Vagina (tissue), 2 donors: Measurements from ENCODE around the gene SMG6. TPM values are rescaled to one million over a fixed set of nuclear protein-coding genes. Genes with fewer than 3 reads are reported as not detected.

Experiments used
- DNase-seq, 2 donors: peaks; one replicate each; pipeline ENCODE4 v3.0.0-alpha.2; 2017; ENCODE audit errors: extremely low spot score in 2 of 2
- H3K27ac ChIP-seq: fragments of 200-600 bp; sonication (generic); one replicate; pipeline ENCODE4 v1.5.1; 2019
- H3K27me3 ChIP-seq: fragments of 200-600 bp; sonication (generic); one replicate; pipeline ENCODE4 v1.5.1; 2019
- H3K36me3 ChIP-seq, 2 donors: fragments of 200-600 bp; sonication (generic); one replicate each; pipeline ENCODE4 v1.5.1; 2017 to 2019
- H3K4me1 ChIP-seq: fragments of 200-600 bp; sonication (generic); one replicate; pipeline ENCODE4 v1.5.1; 2019
- H3K4me3 ChIP-seq, 2 donors: fragments of 200-600 bp; sonication (generic); 1 replicate in 1 of 2; 2 replicates in 1 of 2; pipeline ENCODE4 v1.5.1; 2016 to 2019
- H3K9me3 ChIP-seq: fragments of 200-600 bp; sonication (generic); one replicate; pipeline ENCODE4 v1.5.1; 2019
- CTCF ChIP-seq, 3 experiments: fragments of 450-650 bp in 2 of 3; fragments of 200-600 bp in 1 of 3; sonication (generic) in 1 of 3; IDR thresholded peaks; one replicate each; pipeline ENCODE4 v1.5.1; 2017 to 2019; ENCODE audit warnings: antibody characterized with exemption in 3 of 3, mild to moderate bottlenecking in 2 of 3, moderate library complexity in 2 of 3
- POLR2A ChIP-seq, 2 donors: fragments of 450-650 bp; IDR thresholded peaks; one replicate each; pipeline ENCODE4 v1.6.1; 2017; ENCODE audit warnings: antibody characterized with exemption in 2 of 2, mild to moderate bottlenecking in 2 of 2, moderate library complexity in 2 of 2
- POLR2AphosphoS5 ChIP-seq, 2 donors: sonication (generic); formaldehyde crosslinking; IDR thresholded peaks; one replicate each; pipeline ENCODE4 v1.9.0; 2017; ENCODE audit warnings: antibody characterized with exemption in 2 of 2, mild to moderate bottlenecking in 2 of 2, low read depth in 1 of 2; ENCODE audit not compliant: insufficient read depth in 1 of 2
- intact Hi-C: fragments of 100-400 bp; cut with DNase I; formaldehyde crosslinking; loops from one replicate; pipeline ENCODE4 v1.15.1; 2023
- total RNA-seq: library from RNA; depleted of rRNA; stranded (reverse); fragments of >200 nt; gene quantifications from one replicate; pipeline ENCODE4 v1.2.3, GENCODE V29; 2016

Gene SMG6
- total RNA-seq, 1 donor from 2014 or later = 46.2 TPM

- H3K4me1 ChIP-seq = peaks cover 83% of the 10 kb centered on the region
- H3K27ac ChIP-seq = peak overlapping the region; percentile 92
- no peak overlapping the region for H3K4me3 ChIP-seq
- intact Hi-C loops = no loop called here
- peaks cover 0 to 10% of the 10 kb centered on the region in 2 donors for H3K36me3 ChIP-seq
- H3K9me3 ChIP-seq = no peaks in the 10 kb centered on the region
- peak in 1 of 2 donors; percentile 92 for DNase-seq
- no peaks in the 10 kb centered on the region for H3K27me3 ChIP-seq
- TF ChIP-seq POLR2AphosphoS5 (IDR thresholded peaks at IDR 0.05; ENCODE audit: insufficient read depth in 1 of 2, low read depth in 1 of 2) = peak; percentile 17 to 40
- TF ChIP-seq POLR2A (IDR thresholded peaks at IDR 0.05) = no peak
Observed at GRCh38 chr17:2085648-2085949, 218.0 kb downstream of the SMG6 start.

- TF ChIP-seq POLR2A (IDR thresholded peaks at IDR 0.05) = no peak
- TF ChIP-seq POLR2AphosphoS5 (IDR thresholded peaks at IDR 0.05; ENCODE audit: insufficient read depth in 1 of 2, low read depth in 1 of 2) = peak in 1 of 2 donors; percentile 7
- Histone ChIP-seq H3K36me3 (peaks cover 0 to 15% of the 10 kb centered on the region in 2 donors), H3K27me3 (no peaks in the 10 kb centered on the region), H3K4me1 (peaks cover 77% of the 10 kb centered on the region), H3K9me3 (no peaks in the 10 kb centered on the region), H3K4me3 (no peak overlapping the region), H3K27ac (peak overlapping the region; percentile 92)
- DNase-seq = peak in 1 of 2 donors; percentile 96
- intact Hi-C loops = no loop called here
Observed at GRCh38 chr17:2084766-2085647, 218.6 kb downstream of the SMG6 start.

GRCh38 chr17:2084036-2084765 is 219.4 kb downstream of the SMG6 start:
- intact Hi-C loops = no loop called here
- Histone ChIP-seq H3K27ac (peak overlapping the region; percentile 92), H3K36me3 (peaks cover 0 to 15% of the 10 kb centered on the region in 2 donors), H3K9me3 (no peaks in the 10 kb centered on the region), H3K4me3 (no peak overlapping the region), H3K27me3 (no peaks in the 10 kb centered on the region), H3K4me1 (peaks cover 69% of the 10 kb centered on the region)
- DNase-seq = peak in 1 of 2 donors; percentile 93
- TF ChIP-seq POLR2AphosphoS5 (IDR thresholded peaks at IDR 0.05; ENCODE audit: insufficient read depth in 1 of 2, low read depth in 1 of 2) (peak in 1 of 2 donors; percentile 43), CTCF (IDR thresholded peaks at IDR 0.05) (no peak), POLR2A (IDR thresholded peaks at IDR 0.05) (no peak)

- intact Hi-C loops = no loop called here
- Histone ChIP-seq H3K27ac (peak overlapping the region; percentile 92), H3K9me3 (no peaks in the 10 kb centered on the region), H3K27me3 (no peaks in the 10 kb centered on the region), H3K4me3 (no peak overlapping the region), H3K4me1 (peaks cover 64% of the 10 kb centered on the region), H3K36me3 (peaks cover 0 to 21% of the 10 kb centered on the region in 2 donors)
- TF ChIP-seq POLR2AphosphoS5 (IDR thresholded peaks at IDR 0.05; ENCODE audit: insufficient read depth in 1 of 2, low read depth in 1 of 2) (no peak), POLR2A (IDR thresholded peaks at IDR 0.05) (no peak), CTCF (IDR thresholded peaks at IDR 0.05) (no peak)
- peak in 1 of 2 donors; percentile 88 for DNase-seq
Observed at GRCh38 chr17:2083613-2084035, 220.0 kb downstream of the SMG6 start.

- no peaks in the 10 kb centered on the region for H3K27me3 ChIP-seq
- no peak for DNase-seq
- intact Hi-C loops = no loop called here
- TF ChIP-seq CTCF (IDR thresholded peaks at IDR 0.05) (no peak), POLR2A (IDR thresholded peaks at IDR 0.05) (no peak), POLR2AphosphoS5 (IDR thresholded peaks at IDR 0.05; ENCODE audit: insufficient read depth in 1 of 2, low read depth in 1 of 2) (no peak)
- peaks cover 49% of the 10 kb centered on the region for H3K4me1 ChIP-seq
- H3K9me3 ChIP-seq = no peaks in the 10 kb centered on the region
- H3K36me3 ChIP-seq = peaks cover 0 to 31% of the 10 kb centered on the region in 2 donors
- H3K4me3 ChIP-seq = no peak overlapping the region
- H3K27ac ChIP-seq = peak overlapping the region; percentile 92
Observed at GRCh38 chr17:2082003-2082781, 221.4 kb downstream of the SMG6 start.
